Epithelial cell of proximal tubule (primary cell): ENCODE results near the gene BBS4. TPM values are rescaled to one million over a fixed set of nuclear protein-coding genes. Genes with fewer than 3 reads are reported as not detected.

Source experiments
- DNase-seq: peaks from one replicate; pipeline ENCODE4 v3.0.0-alpha.2; 2011; ENCODE audit warnings: low read depth
- H3K4me3 ChIP-seq: 2 replicates; pipeline ENCODE4 v1.5.1; 2011; ENCODE audit warnings: low read depth, mild to moderate bottlenecking, low read length
- CTCF ChIP-seq: conservative IDR thresholded peaks from 2 replicates; pipeline ENCODE4 v1.5.1; 2012; ENCODE audit warnings: low read depth, mild to moderate bottlenecking, low read length
- total RNA-seq: library from RNA; depleted of rRNA; stranded (reverse); fragments of >200 nt; gene quantifications from 2 replicates; pipeline ENCODE4 v1.2.3, GENCODE V29; 2015

Gene BBS4
- total RNA-seq, 1 donor from 2014 or later: 11.6 TPM

- no peak overlapping the region for H3K4me3 ChIP-seq
- no peak for DNase-seq
- no peak for TF ChIP-seq CTCF
Observed at GRCh38 chr15:72771329-72771725, 85.3 kb downstream of the BBS4 start.

- TF ChIP-seq CTCF: no peak
- DNase-seq: no peak
- no peak overlapping the region for H3K4me3 ChIP-seq
Observed at GRCh38 chr15:72774696-72775383, 88.8 kb downstream of the BBS4 start.

- DNase-seq: no peak
- no peak overlapping the region for H3K4me3 ChIP-seq
- TF ChIP-seq CTCF: no peak
Observed at GRCh38 chr15:72778796-72779195, 92.8 kb downstream of the BBS4 start.

GRCh38 chr15:72781631-72782030 lies 95.6 kb downstream of the BBS4 start:
- DNase-seq: no peak
- no peak for TF ChIP-seq CTCF
- no peak overlapping the region for H3K4me3 ChIP-seq

- no peak for TF ChIP-seq CTCF
- DNase-seq: no peak
- peak overlapping the region; percentile 87 for H3K4me3 ChIP-seq
Observed at GRCh38 chr15:72782274-72783003, 96.4 kb downstream of the BBS4 start.

GRCh38 chr15:72783004-72783639 lies 97.1 kb downstream of the BBS4 start:
- DNase-seq: no peak
- H3K4me3 ChIP-seq: peak overlapping the region; percentile 87
- TF ChIP-seq CTCF: peak; percentile 7
